WERI-Rb-1 (cell line): ENCODE data around the gene BICDL2.

Source experiments
- DNase-seq: peaks from one replicate; pipeline ENCODE4 v3.0.0-alpha.2; 2020
- H3K27ac ChIP-seq: fragments of 250-450 bp; sonication (Bioruptor Pico); 2 replicates; pipeline ENCODE4 v1.5.1; 2020; ENCODE audit warnings: mild to moderate bottlenecking, moderate library complexity
- H3K27me3 ChIP-seq: fragments of 250-450 bp; sonication (Bioruptor Pico); 2 replicates; pipeline ENCODE4 v1.5.1; 2021; ENCODE audit warnings: mild to moderate bottlenecking, low read depth, moderate library complexity; ENCODE audit not compliant: insufficient read depth, severe bottlenecking
- H3K36me3 ChIP-seq: fragments of 250-450 bp; sonication (Bioruptor Pico); 2 replicates; pipeline ENCODE4 v1.5.1; 2020; ENCODE audit warnings: mild to moderate bottlenecking, moderate library complexity
- H3K4me3 ChIP-seq: 2 replicates; pipeline ENCODE4 v1.5.1; 2011; ENCODE audit warnings: low read depth, mild to moderate bottlenecking, control low read depth, low read length
- H3K9me3 ChIP-seq: fragments of 250-450 bp; sonication (Bioruptor Pico); 2 replicates; pipeline ENCODE4 v1.5.1; 2021; ENCODE audit warnings: mild to moderate bottlenecking, moderate library complexity; ENCODE audit not compliant: severe bottlenecking
- CTCF ChIP-seq: IDR thresholded peaks from 2 replicates; pipeline ENCODE4 v1.5.1; 2011; ENCODE audit warnings: low read depth, mild to moderate bottlenecking, control low read depth, inconsistent platforms, low read length

Gene BICDL2

GRCh38 chr16:3051009-3051408 lies 14.3 kb upstream of the BICDL2 start:
- Histone ChIP-seq H3K27ac (no peak overlapping the region), H3K9me3 (no peaks in the 10 kb centered on the region), H3K27me3 (peaks cover 32% of the 10 kb centered on the region), H3K36me3 (no peaks in the 10 kb centered on the region), H3K4me3 (no peak overlapping the region)
- no peak for DNase-seq
- TF ChIP-seq CTCF: no peak

DNA sequence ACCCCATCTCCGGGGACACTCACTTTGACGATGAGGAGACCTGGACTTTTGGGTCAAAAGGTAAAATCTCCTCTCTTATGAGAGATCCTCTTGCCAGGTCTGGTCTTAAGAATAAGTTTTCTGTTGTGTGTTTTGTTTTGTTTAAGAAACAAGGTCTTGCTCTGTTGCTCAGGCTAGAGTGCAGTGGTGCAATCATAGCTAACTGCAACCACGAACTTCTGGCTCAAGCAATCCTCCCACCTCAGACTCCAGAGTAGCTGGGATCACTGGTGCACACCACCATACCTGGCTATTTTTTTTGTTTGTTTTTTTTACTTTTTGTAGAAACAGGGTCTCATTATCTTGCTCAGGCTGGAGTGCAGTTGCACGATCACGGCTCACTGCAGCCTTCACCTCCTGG lies 13.7 kb upstream of the BICDL2 start:
- TF ChIP-seq CTCF: no peak
- Histone ChIP-seq H3K27me3 (peaks cover 37% of the 10 kb centered on the region), H3K27ac (no peak overlapping the region), H3K36me3 (no peaks in the 10 kb centered on the region), H3K9me3 (no peaks in the 10 kb centered on the region), H3K4me3 (no peak overlapping the region)
- DNase-seq: no peak

DNA sequence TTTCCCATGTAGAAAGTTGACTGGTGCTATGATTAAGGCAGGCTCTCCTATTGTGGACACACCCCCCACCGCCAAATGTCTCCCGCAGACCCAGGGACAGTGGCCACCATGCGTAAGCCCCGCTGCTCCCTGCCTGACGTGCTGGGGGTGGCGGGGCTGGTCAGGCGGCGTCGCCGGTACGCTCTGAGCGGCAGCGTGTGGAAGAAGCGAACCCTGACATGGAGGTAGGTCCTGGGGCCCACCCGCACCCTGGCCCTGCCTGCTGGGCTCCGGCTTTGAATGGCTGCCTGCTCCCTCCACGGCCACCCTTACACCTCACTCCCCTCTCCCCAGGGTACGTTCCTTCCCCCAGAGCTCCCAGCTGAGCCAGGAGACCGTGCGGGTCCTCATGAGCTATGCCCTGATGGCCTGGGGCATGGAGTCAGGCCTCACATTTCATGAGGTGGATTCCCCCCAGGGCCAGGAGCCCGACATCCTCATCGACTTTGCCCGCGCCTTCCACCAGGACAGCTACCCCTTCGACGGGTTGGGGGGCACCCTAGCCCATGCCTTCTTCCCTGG lies 13.3 kb upstream of the BICDL2 start:
- H3K27me3 ChIP-seq: peaks cover 42% of the 10 kb centered on the region
- no peak for DNase-seq
- no peak for TF ChIP-seq CTCF

GRCh38 chr16:3047387-3047720 lies 10.6 kb upstream of the BICDL2 start:
- H3K4me3 ChIP-seq: no peak overlapping the region
- DNase-seq: no peak
- H3K27me3 ChIP-seq: peaks cover 65% of the 10 kb centered on the region
- H3K27ac ChIP-seq: no peak overlapping the region
- TF ChIP-seq CTCF: no peak
- H3K9me3 ChIP-seq: no peaks in the 10 kb centered on the region
- H3K36me3 ChIP-seq: no peaks in the 10 kb centered on the region

More for the DNA sequence above, 13.3 kb upstream of the BICDL2 start:
- Histone ChIP-seq H3K9me3 (no peaks in the 10 kb centered on the region), H3K27ac (no peak overlapping the region), H3K4me3 (no peak overlapping the region), H3K36me3 (no peaks in the 10 kb centered on the region)

DNA sequence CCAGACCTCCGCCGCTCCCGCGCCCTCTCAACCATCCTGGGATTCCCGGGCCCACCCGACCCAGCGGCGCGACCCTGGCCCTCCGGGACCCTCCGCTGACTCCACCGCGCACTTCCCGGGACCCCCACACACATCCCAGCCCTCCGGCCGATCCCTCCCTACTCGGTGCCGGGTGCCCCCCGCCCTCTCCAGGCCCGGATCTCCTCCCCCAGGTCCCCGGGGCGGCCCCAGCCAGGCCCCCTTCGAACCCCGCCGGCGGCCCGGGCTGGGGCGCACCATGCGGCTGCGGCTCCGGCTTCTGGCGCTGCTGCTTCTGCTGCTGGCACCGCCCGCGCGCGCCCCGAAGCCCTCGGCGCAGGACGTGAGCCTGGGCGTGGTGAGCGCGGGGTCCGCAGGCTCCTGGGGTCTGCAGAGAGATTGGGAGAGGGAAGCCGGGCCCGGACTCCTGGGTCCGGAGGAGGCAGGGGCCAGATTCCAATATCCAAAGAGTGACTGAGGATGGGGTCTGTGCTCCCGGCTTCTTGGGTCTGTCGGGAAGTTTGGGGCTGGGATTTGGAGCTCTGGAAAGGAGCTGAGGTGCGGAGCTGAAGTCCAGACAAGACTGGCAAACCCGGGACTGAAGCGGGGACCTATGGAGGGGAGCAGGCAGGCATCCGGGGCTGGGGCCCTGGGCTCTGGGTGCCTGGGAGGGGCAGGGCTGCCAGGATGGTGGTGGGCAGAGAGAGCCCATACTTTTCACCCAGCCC lies 10.1 kb upstream of the BICDL2 start:
- no peak for TF ChIP-seq CTCF
- DNase-seq: no peak
- H3K36me3 ChIP-seq: no peaks in the 10 kb centered on the region
- H3K27ac ChIP-seq: no peak overlapping the region
- peaks cover 65% of the 10 kb centered on the region for H3K27me3 ChIP-seq
- no peaks in the 10 kb centered on the region for H3K9me3 ChIP-seq
- H3K4me3 ChIP-seq: no peak overlapping the region
